ENCODE measurements around the gene SELENOH.

The SELENOH gene

GRCh38 chr11:57786436-57786835, 45.1 kb downstream of the SELENOH start:
- DNase-seq = no peak

- no peak for DNase-seq
Observed at GRCh38 chr11:57787006-57787604, 45.8 kb downstream of the SELENOH start.

GRCh38 chr11:57787920-57788702, 46.8 kb downstream of the SELENOH start:
- no peak for DNase-seq

- no peak for DNase-seq
Observed at GRCh38 chr11:57788703-57789088, 47.4 kb downstream of the SELENOH start.

GRCh38 chr11:57791321-57792059, 50.2 kb downstream of the SELENOH start:
- no peak for DNase-seq

- no peak for DNase-seq
Observed at GRCh38 chr11:57792060-57792541, 50.8 kb downstream of the SELENOH start.

GRCh38 chr11:57792870-57793269, 51.6 kb downstream of the SELENOH start:
- no peak for DNase-seq

All from NCI-H1048 (cell line).